Ovary (tissue), 3 donors: Measurements from ENCODE around the gene TC2N.

ENCODE experiments used
- CTCF ChIP-seq, 3 donors: fragments of 450-650 bp in 2 of 3; fragments of 200-600 bp in 1 of 3; IDR thresholded peaks; one replicate each; pipeline versions ENCODE4 v1.5.1 to v1.8.0; 2016 to 2022; ENCODE audit warnings: antibody characterized with exemption in 3 of 3, mild to moderate bottlenecking in 1 of 3
- EP300 ChIP-seq: sonication (generic); formaldehyde crosslinking; IDR thresholded peaks from one replicate; pipeline ENCODE4 v1.6.1; 2017; ENCODE audit warnings: antibody characterized with exemption
- POLR2A ChIP-seq: fragments of 450-650 bp; IDR thresholded peaks from one replicate; pipeline ENCODE4 v1.6.1; 2017; ENCODE audit warnings: antibody characterized with exemption, mild to moderate bottlenecking, moderate library complexity
- donor health status: DM: no; HTN: no; CAD: no.

GRCh38 chr14:91729756-91730155, 137.6 kb downstream of the TC2N start:
- TF ChIP-seq POLR2A (no peak), CTCF (IDR thresholded peaks at IDR 0.05) (no peak), EP300 (no peak)
